ELF-1 (cell line): ENCODE results near the gene WBP2.
A peak's percentile ranks its signal among the peaks of the same experiment; 100 is the strongest.

ENCODE experiments used
- DNase-seq: peaks from one replicate; pipeline ENCODE4 v3.0.0-alpha.2; 2016; ENCODE audit warnings: low read depth, low spot score

Gene WBP2

GRCh38 chr17:75828741-75829140 lies 26.4 kb downstream of the WBP2 start:
- DNase-seq, result no peak

- no peak for DNase-seq
Observed at GRCh38 chr17:75828076-75828400, 27.1 kb downstream of the WBP2 start.

GRCh38 chr17:75827308-75828075 lies 27.6 kb downstream of the WBP2 start:
- peak; percentile 94 for DNase-seq

- peak; percentile 39 for DNase-seq
Observed at GRCh38 chr17:75826561-75827307, 28.4 kb downstream of the WBP2 start.

- DNase-seq, result no peak
Observed at GRCh38 chr17:75825748-75826370, 29.3 kb downstream of the WBP2 start.

GRCh38 chr17:75825149-75825552 lies 30.0 kb downstream of the WBP2 start:
- DNase-seq, result no peak

- DNase-seq, result no peak
Observed at GRCh38 chr17:75824666-75825065, 30.5 kb downstream of the WBP2 start.

- no peak for DNase-seq
Observed at GRCh38 chr17:75824050-75824552, 31.0 kb downstream of the WBP2 start.

GRCh38 chr17:75823257-75824041 lies 31.7 kb downstream of the WBP2 start:
- no peak for DNase-seq

GRCh38 chr17:75822800-75823166 lies 32.4 kb downstream of the WBP2 start:
- no peak for DNase-seq

GRCh38 chr17:75822119-75822799 lies 32.9 kb downstream of the WBP2 start:
- DNase-seq, result no peak

- DNase-seq, result no peak
Observed at GRCh38 chr17:75821552-75821951, 33.6 kb downstream of the WBP2 start.

- DNase-seq, result no peak
Observed at GRCh38 chr17:75820094-75821080, 34.7 kb downstream of the WBP2 start.

GRCh38 chr17:75819678-75820077 lies 35.5 kb downstream of the WBP2 start:
- no peak for DNase-seq

GRCh38 chr17:75819116-75819515 lies 36.0 kb downstream of the WBP2 start:
- DNase-seq, result no peak

GRCh38 chr17:75818326-75818885 lies 36.7 kb downstream of the WBP2 start:
- DNase-seq, result no peak

- DNase-seq, result no peak
Observed at GRCh38 chr17:75817571-75817970, 37.6 kb downstream of the WBP2 start.

GRCh38 chr17:75816693-75817092 lies 38.4 kb downstream of the WBP2 start:
- DNase-seq, result peak; percentile 29

- no peak for DNase-seq
Observed at GRCh38 chr17:75815399-75815798, 39.7 kb downstream of the WBP2 start.

GRCh38 chr17:75814900-75815373 lies 40.2 kb downstream of the WBP2 start:
- DNase-seq, result peak; percentile 53
